NCI-H146 treated with DMSO at 0.1 percent for 48 hours (cell line): ENCODE measurements around the gene TIPARP.
"Not testable (repeated sequence)": the region's sequence is repeated elsewhere in the genome, so short reads cannot be mapped to it uniquely, and the experiment has no call there.

ENCODE experiments used
- DNase-seq: peaks from one replicate; lab custom pipeline; 2025; ENCODE audit not compliant: unreplicated experiment; lab: John Stamatoyannopoulos, UW

Gene TIPARP

DNA sequence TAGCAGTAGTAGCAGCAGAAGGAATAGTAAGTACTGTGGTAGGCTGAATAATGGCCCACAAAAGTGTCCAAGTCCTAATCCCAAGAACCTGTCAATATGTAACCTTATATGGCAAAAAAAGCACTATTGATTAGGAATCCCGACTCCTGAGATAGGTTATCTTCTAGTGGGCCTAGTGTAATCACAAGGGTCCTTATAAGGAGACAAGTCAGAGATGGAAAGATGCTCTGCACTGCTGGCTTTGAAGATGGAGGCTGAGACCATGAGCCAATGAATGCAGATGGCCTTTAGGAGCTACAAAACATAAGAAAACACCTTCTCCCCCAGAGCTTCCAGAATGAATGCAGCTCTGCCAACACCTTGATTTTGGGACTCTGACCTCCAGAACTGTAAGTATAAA, 36.0 kb downstream of the TIPARP start:
- DNase-seq, result no peak

- no peak for DNase-seq
Observed at GRCh38 chr3:156711113-156711512, 36.7 kb downstream of the TIPARP start.

DNA sequence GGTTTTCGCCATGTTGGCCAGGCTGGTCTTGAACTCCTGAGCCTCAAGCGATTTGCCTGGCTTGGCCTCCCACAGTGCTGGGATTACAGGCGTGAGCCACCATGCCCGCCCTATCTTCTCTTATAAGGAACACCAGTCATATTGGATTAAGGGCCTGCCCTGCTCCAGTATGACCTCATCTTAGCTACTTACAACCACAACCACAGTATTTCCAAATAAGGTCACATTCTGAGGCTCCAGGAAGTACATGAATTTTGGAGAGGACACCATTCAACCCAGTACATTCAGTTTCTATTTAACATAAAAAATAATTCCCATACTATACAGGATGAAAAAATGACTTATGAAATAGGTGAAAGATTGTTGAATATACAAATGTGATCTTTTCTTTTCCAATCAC, 37.6 kb downstream of the TIPARP start:
- not testable (repeated sequence) for DNase-seq

DNA sequence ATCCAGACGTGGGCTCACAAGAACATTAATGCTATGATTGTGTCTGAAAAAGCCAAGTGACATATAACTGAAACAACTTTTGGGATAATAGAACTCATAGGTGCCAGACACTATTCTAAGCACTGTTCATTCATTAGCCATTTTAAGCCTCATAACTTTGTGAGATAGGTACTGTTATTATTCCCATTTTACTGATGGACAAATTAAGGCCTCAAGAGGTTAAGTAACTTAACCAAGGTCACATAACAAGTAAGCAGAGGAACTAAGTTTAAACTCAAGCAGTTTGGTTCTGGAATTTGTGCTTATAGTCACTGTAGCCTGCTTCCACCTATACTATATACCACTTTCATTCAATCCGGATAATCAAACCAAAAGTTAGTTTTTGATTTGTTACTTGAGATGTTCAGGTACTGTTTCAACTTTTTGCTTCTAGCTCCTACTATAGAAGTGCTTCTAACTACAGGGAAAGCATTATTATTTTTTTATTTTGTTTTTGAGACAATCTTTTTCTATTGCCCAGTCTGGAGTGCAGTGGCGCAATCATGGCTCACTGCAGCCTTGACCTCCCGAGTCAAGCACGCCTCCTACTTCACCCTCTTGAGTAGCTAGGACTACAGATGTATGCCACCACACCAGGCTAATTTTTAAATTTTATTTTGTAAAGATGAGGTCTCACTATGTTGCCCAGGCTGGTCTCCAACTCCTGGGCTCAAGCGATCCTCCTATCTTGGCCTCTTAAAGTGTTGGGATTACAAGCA, 41.9 kb downstream of the TIPARP start:
- no peak for DNase-seq

DNA sequence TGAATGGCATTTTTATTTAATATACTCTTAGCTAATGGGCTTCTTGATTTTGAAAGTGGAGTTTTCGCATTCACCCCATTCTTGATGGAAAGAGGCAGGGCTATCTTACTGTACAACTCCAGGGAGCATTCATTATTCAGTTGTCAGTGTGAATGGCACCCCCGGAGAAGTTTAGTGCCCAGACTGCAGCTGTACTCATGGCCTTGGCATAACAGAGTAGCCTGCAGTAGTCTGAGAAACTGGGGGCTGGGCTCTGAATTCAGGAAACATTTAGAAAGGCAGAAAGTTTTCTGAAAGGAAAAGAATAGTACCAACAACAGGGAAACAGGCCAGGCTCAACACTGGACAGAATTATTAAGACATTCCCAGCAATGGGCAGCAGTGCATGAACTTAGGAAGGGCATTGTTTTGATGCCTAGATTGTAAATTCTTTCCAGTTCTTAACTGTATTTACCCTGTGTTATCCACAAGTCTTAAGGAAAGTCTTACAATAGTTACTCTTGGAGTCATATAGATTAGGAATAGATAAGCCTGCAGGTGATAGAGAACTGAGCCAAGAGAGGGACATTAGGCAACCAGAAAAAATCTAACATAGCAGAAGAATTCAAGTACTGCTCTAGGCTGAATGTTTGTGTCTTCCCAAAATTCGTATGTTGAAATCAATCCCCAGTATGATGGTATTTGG, 44.4 kb downstream of the TIPARP start:
- DNase-seq, result no peak

DNA sequence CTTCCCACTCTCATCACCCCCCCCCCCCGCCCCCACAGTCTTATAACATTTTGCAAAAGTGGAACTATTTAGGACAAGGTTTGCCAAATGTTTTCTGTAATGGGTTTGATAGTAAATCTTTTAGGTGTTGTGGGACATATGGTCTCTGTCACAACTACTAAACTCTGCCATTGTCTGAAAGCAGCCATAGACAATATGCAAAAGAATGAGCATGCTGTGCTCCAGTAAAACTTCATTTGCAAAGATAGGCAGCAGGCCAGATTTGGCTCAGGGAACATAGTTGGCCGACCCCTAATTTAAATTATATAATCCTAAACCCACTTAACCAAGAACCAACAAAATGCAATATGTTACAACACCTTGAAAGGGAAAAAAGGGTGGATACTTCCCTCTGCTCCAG, 46.4 kb downstream of the TIPARP start:
- no peak for DNase-seq

DNA sequence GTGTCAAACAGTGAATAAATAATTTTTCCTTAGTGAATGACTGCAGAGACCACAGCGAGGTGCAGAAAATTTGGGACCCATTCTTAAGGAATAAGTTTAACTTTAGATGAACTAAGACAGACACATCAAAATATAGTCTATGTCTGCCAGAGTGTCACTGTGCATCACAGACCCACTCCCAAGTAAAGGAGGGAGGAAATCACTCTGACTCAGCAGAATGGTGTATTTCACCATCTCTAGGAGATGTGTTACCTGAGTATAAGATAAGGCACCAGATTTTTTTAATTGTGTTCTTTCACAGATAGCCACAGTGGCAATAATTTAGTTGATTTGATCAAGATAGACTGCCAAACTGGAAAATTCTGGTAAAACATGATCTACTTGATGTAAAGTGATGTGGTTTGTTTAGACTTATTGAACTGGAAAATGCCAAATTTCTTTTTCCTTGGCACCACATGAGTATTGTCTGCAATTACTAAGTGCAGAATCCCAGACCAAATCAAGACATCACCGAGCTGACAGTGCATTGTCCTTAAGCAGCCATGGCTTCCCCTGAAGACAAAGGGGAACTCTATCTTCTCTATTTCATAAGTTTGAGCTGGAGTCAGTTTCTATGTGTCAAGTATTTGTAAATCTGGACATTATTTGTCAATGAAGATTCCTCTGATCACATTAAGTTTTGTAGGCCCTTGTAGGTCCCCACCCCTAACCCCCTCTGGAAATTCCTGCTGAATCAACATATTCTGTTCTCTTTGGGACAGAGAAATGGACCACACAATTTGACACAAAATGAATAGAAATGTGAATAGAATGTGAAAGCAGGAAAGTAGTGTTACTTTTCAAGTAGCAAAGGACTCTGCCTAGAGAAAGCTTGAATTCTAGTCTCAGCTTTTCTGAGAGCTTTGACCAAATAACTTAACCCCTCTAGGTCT, 47.6 kb downstream of the TIPARP start:
- DNase-seq, result no peak

- no peak for DNase-seq
Observed at GRCh38 chr3:156723182-156723619, 48.8 kb downstream of the TIPARP start.

DNA sequence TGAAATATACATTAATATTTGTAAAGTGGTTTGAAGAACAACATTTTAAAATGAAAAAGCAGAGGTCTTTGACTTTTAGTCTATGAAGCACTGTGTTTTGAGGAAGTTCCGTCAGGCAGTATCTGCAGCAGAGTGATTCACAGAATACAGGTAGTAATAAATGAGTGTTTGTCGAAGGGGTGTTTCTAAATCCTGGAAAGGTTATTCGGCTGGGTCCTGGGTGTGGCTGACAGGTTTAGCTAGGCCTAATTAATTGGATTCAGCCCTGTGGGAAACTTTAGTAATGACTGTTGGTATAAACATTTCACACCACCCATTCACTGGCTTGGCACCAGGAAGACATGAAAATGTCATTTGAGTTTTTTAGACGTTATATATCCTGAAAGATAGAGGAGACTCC, 51.3 kb downstream of the TIPARP start:
- DNase-seq, result peak; percentile 63

DNA sequence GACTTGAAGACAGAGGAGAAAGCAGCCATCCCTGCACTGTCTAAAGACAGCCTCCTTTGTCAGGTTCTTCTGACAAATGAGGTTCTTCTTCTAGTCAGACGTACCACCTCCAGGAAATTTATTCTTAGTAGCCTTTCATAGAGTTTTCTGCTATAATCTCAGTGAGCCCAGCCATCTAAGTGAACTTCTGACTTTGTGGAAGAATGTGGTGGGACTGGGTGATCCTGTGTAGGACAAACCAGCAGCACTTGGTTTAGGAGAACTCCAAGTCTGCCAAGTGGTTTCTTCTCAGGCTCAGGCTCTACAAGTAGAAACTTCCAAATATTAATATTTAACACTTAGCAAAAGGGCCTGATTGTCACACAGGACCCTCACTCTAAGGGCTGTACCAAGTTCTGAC, 52.1 kb downstream of the TIPARP start:
- DNase-seq, result no peak

- no peak for DNase-seq
Observed at GRCh38 chr3:156727519-156728205, 53.3 kb downstream of the TIPARP start.

- DNase-seq, result peak; percentile 98
Observed at GRCh38 chr3:156728267-156728985, 54.0 kb downstream of the TIPARP start.

DNA sequence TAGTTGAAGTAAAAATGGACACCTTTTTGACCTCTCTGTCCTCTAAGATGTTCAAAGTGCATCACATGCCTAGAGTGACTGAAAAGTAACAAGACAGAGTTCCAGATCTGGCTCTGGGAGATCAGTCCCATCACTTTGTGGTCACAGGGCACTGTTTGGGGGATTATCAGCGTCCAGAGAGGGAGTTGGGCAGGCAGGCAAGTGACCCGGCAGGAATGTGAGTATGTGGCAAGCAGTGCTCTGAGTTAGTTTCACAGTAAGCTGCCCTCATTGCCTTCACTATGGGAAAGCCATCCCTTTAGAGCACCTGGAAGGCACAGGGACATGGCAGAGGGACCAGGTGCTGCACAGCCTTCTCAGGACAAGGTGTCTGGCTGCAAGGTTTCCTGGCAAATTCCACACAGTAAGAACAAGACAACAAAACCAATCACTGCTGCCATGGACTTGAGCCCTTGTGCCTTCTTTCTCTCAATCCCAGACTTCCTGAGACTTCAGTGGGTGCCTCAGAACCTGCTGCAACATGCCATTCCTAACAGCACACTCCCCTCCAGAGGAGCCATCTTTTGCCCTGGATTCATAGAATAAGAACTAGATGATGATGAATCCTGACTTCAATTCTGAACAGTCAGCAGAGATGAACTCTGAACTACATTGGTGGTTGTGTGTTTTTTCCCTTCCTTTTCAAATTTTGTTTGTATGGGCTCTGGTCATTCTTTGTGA, 55.2 kb downstream of the TIPARP start:
- DNase-seq, result no peak

GRCh38 chr3:156731813-156732212, 57.4 kb downstream of the TIPARP start:
- DNase-seq, result no peak

GRCh38 chr3:156732261-156732660, 57.9 kb downstream of the TIPARP start:
- no peak for DNase-seq

DNA sequence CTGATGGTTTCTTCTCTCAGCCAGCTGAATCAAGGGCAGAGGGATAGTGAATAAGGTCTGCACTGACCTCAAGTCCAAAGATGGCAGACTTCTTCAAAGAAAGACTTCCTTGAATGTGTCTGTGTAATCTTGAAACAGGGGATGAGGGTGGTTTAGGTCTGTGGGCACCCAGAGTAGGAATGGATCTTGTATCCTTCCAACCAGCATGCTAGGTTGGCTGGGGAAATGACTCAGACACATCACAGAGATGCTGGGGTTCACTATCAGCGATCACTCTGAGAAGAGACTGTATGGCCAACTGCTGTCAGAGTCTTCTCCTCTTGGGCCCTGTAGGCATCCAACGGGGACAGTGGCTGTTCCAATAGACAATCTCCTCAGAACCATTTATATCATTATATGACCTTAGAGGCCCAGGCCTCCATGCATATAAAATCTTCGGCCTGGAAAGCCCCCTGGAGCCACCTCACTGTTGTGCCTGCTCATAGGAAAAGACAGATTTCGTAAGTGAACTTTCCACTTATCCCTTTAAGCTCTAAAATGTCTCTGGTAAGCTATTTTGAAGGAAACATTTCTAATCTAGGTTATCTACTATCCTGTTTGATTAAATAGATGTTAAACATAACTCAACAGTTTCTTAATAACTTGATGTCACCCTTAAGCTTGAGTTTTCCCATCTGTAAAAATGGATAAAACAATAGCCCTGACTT, 58.5 kb downstream of the TIPARP start:
- DNase-seq, result no peak

- not testable (repeated sequence) for DNase-seq
Observed at GRCh38 chr3:156734661-156735060, 60.3 kb downstream of the TIPARP start.

GRCh38 chr3:156735471-156735870, 61.1 kb downstream of the TIPARP start:
- no peak for DNase-seq

- not testable (repeated sequence) for DNase-seq
Observed at GRCh38 chr3:156737049-156737448, 62.7 kb downstream of the TIPARP start.
